ENCODE data around the gene CHCHD5. TPM values are rescaled to one million over a fixed set of nuclear protein-coding genes. Genes with fewer than 3 reads are reported as not detected.
"Not testable (repeated sequence)": the region's sequence is repeated elsewhere in the genome, so short reads cannot be mapped to it uniquely, and the experiment has no call there.

CHCHD5 gene
- polyA plus RNA-seq, 1 experiment, result 8.9 TPM

DNA sequence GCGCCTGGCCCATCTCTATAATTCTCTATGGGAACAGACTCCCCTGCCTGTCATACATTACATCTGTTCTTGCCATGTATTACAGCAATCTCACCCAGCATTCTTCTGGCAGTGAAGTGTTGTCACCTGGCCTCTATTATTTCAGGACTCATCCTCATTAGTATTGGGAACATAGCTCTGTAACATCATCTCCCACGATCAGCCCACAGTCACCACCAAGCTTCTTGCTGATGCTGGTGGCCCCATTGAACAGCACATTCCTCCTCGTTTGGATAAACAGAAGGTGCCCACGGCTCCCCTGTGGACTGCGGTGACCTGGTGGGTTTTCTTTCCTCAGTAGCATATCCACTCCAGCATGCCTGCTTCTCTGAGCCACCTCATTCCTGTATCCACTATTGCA lies 21.5 kb downstream of the CHCHD5 start:
- no peaks in the 10 kb centered on the region for H3K9me3 ChIP-seq (ENCODE audit: control insufficient read depth, insufficient read depth, low read length)
- ChIA-PET POLR2A (interaction anchor here (1.2 kb wide), 1 partner anchor 53 kb away, joined by 3 read pairs; no protein-coding TSS in a partner anchor), CTCF (interaction anchor here (0.6 to 8.2 kb wide), 3 partner anchors 21 to 122 kb away, joined by 4 to 225 read pairs (median 10); no protein-coding TSS in a partner anchor)
- H3K27ac ChIP-seq (ENCODE audit: low read depth, low read length), result no peak overlapping the region
- TF ChIP-seq, protein P1, sequence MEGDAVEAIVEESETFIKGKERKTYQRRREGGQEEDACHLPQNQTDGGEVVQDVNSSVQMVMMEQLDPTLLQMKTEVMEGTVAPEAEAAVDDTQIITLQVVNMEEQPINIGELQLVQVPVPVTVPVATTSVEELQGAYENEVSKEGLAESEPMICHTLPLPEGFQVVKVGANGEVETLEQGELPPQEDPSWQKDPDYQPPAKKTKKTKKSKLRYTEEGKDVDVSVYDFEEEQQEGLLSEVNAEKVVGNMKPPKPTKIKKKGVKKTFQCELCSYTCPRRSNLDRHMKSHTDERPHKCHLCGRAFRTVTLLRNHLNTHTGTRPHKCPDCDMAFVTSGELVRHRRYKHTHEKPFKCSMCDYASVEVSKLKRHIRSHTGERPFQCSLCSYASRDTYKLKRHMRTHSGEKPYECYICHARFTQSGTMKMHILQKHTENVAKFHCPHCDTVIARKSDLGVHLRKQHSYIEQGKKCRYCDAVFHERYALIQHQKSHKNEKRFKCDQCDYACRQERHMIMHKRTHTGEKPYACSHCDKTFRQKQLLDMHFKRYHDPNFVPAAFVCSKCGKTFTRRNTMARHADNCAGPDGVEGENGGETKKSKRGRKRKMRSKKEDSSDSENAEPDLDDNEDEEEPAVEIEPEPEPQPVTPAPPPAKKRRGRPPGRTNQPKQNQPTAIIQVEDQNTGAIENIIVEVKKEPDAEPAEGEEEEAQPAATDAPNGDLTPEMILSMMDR (IDR thresholded peaks at IDR 0.05; ENCODE audit: low read depth, low read length), result no peak
- no peak overlapping the region for H3K4me3 ChIP-seq (ENCODE audit: low read depth, low read length)
- no peak for DNase-seq (ENCODE audit: low read depth, low spot score)
- H3K27me3 ChIP-seq (ENCODE audit: control insufficient read depth, insufficient read depth, low read length), result no peaks in the 10 kb centered on the region

DNA sequence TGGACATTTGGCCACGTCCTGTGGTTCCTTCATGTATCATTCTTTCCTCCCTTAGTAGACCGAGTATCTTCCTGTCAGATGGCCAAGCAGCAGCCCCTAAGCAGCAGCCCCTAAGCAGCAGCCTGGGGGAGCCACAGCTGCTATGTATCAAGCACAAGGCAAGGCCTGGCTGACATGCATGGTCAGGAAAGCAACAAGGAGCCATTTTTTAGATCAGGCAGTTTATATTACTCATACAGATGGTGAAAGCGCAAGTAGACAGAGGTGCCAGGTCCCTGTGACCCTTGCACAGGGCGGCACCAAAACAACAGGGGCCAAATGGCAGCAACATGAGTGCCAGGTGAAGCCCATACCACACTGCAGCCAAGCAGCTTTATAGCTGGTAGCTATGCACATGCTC lies 22.1 kb downstream of the CHCHD5 start:
- no peak for DNase-seq (ENCODE audit: low read depth, low spot score)
- Histone ChIP-seq H3K4me3 (ENCODE audit: low read depth, low read length) (no peak overlapping the region), H3K27ac (ENCODE audit: low read depth, low read length) (peak overlapping the region; percentile 21), H3K9me3 (ENCODE audit: control insufficient read depth, insufficient read depth, low read length) (no peaks in the 10 kb centered on the region), H3K27me3 (ENCODE audit: control insufficient read depth, insufficient read depth, low read length) (no peaks in the 10 kb centered on the region)
- TF ChIP-seq, protein P1 (IDR thresholded peaks at IDR 0.05; ENCODE audit: low read depth, low read length), result no peak
- ChIA-PET CTCF (interaction anchor here (0.6 to 8.2 kb wide), 3 partner anchors 20 to 121 kb away, joined by 4 to 225 read pairs (median 10); no protein-coding TSS in a partner anchor), POLR2A (interaction anchor here (1.2 kb wide), 1 partner anchor 53 kb away, joined by 3 read pairs; no protein-coding TSS in a partner anchor)

DNA sequence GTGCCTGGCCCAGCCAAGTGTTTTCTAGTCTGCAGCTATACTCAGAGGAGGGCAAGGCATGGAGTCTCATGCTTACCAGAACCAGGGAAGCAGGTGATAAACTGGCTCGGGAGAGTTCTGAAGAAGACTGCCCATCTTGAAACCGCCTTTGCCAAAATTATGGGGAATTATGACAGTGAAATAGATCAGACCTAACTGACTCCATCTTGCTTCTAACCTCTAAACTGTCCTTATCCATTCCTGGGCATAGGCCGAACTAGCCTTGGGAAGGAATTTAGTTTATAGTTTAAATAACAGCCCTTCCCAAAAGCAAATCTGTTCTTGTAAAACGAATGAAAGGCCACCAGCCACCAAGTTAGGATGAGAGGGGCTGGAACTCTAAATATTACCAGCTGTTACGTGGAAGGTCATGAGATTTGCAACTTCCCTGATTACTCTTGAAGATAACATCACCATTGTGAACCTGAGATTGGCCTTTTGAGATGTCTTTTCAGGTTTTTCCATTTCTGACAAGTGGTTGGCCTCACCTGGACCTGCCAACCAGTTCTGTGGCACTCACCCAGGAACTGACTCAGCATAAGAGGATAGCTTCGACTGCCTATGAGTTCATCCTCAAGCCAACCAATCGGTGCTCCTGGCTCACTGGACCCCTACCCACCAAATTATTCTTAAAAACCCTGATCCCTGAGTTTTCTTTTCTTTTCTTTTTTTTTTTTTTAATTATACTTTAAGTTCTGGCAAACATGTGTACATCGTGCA lies 23.4 kb downstream of the CHCHD5 start:
- CTCF ChIA-PET, result interaction anchor here (1.2 to 8.2 kb wide), 3 partner anchors 8 to 136 kb away, joined by 6 to 225 read pairs (median 11); no protein-coding TSS in a partner anchor
- POLR2A ChIA-PET, result no interaction called here
- Histone ChIP-seq H3K27ac (ENCODE audit: low read depth, low read length) (no peak overlapping the region), H3K4me3 (ENCODE audit: low read depth, low read length) (no peak overlapping the region), H3K27me3 (ENCODE audit: control insufficient read depth, insufficient read depth, low read length) (peaks cover 2% of the 10 kb centered on the region), H3K9me3 (ENCODE audit: control insufficient read depth, insufficient read depth, low read length) (no peaks in the 10 kb centered on the region)
- no peak for DNase-seq (ENCODE audit: low read depth, low spot score)
- TF ChIP-seq, protein P1 (IDR thresholded peaks at IDR 0.05; ENCODE audit: low read depth, low read length), result no peak

DNA sequence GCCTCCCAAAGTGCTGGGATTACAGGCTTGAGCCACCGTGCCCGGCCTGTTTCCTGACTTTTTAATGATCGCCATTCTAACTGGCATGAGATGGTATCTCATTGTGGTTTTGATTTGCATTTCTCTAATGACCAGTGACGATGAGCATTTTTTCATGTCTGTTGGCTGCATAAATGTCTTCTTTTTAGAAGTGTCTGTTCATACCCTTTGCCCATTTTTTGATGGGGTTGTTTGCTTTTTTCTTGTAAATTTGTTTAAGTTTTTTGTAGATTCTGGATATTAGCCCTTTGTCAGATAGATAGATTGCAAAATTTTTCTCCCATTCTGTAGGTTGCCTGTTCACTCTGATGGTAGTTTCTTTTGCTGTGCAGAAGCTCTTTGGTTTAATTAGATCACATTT lies 24.9 kb downstream of the CHCHD5 start:
- POLR2A ChIA-PET; H3K4me3 ChIP-seq (ENCODE audit: low read depth, low read length); H3K9me3 ChIP-seq (ENCODE audit: control insufficient read depth, insufficient read depth, low read length); DNase-seq (ENCODE audit: low read depth, low spot score); H3K27ac ChIP-seq (ENCODE audit: low read depth, low read length); H3K27me3 ChIP-seq (ENCODE audit: control insufficient read depth, insufficient read depth, low read length): not testable (repeated sequence)
- CTCF ChIA-PET, result interaction anchor here (2.7 kb wide), 1 partner anchor 9 kb away, joined by 11 read pairs; no protein-coding TSS in a partner anchor

DNA sequence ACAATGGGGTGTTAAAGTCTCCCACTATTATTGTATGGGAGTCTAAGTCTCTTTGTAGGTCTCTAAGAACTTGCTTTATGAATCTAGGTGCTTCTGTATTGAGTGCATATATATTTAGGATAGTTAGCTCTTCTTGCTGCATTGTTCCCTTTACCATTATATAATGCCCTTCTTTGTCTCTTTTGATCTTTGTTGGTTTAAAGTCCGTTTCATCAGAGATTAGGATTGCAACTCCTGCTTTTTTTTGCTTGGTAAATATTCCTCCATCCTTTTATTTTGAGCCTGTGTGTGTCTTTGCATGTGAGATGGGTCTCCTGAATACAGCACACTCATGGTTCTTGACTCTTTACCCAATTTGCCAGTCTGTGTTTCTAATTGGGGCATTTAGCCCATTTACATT lies 27.9 kb downstream of the CHCHD5 start:
- DNase-seq (ENCODE audit: low read depth, low spot score); H3K4me3 ChIP-seq (ENCODE audit: low read depth, low read length); H3K9me3 ChIP-seq (ENCODE audit: control insufficient read depth, insufficient read depth, low read length); H3K27me3 ChIP-seq (ENCODE audit: control insufficient read depth, insufficient read depth, low read length); H3K27ac ChIP-seq (ENCODE audit: low read depth, low read length); POLR2A ChIA-PET: not testable (repeated sequence)
- CTCF ChIA-PET, result interaction anchor here (3.7 kb wide), 1 partner anchor 12 kb away, joined by 15 read pairs; no protein-coding TSS in a partner anchor
